GM12873 (cell line): ENCODE data around the gene CDHR1.

Experiments used
- TF ChIP-seq, protein P1 (sequence below): IDR thresholded peaks from 2 replicates; pipeline ENCODE4 v1.5.1; 2012; ENCODE audit warnings: low read depth, mild to moderate bottlenecking, moderate library complexity, low read length, control low read depth; ENCODE audit not compliant: insufficient read depth; ENCODE audit errors: missing control alignments

The CDHR1 gene

DNA sequence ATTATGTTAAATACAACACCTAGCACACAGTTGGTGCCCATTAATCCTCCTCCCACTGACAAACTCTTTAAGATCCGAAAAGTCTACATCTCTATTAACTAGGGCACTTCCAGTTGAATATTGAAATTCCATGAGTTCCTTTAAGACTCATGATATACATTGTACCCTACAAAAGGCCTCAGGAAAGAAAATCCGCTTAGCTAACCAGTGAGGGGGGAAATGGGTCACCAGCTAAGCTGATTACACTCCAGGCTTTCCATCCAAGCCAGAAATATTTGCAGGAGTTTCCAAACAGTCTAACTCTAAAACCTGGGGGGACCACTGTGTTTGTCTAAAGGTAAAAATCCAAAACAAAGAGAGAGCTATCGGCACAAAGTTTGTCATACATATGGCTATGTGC is 32.3 kb downstream of the CDHR1 start:
- TF ChIP-seq, protein P1, sequence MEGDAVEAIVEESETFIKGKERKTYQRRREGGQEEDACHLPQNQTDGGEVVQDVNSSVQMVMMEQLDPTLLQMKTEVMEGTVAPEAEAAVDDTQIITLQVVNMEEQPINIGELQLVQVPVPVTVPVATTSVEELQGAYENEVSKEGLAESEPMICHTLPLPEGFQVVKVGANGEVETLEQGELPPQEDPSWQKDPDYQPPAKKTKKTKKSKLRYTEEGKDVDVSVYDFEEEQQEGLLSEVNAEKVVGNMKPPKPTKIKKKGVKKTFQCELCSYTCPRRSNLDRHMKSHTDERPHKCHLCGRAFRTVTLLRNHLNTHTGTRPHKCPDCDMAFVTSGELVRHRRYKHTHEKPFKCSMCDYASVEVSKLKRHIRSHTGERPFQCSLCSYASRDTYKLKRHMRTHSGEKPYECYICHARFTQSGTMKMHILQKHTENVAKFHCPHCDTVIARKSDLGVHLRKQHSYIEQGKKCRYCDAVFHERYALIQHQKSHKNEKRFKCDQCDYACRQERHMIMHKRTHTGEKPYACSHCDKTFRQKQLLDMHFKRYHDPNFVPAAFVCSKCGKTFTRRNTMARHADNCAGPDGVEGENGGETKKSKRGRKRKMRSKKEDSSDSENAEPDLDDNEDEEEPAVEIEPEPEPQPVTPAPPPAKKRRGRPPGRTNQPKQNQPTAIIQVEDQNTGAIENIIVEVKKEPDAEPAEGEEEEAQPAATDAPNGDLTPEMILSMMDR = no peak

DNA sequence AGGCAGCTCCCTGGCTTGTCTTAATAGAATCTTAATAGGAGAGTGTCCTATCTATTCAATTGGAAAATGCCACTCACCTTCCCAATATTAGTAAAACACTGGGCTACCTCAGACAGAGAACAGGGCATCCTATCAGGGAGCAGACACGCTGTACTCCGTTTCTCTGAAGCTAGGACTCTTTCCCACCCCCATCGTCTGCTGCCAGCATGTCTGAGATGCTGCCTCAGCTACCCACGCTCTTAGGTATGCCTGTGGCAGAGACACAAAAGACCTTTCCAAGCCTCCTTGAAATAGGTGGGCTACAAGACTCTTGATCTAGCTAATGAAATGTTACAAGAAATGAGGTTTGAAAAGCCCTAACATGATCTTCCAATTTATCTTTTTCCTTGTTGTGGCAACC is 33.5 kb downstream of the CDHR1 start:
- TF ChIP-seq, protein P1 = no peak

DNA sequence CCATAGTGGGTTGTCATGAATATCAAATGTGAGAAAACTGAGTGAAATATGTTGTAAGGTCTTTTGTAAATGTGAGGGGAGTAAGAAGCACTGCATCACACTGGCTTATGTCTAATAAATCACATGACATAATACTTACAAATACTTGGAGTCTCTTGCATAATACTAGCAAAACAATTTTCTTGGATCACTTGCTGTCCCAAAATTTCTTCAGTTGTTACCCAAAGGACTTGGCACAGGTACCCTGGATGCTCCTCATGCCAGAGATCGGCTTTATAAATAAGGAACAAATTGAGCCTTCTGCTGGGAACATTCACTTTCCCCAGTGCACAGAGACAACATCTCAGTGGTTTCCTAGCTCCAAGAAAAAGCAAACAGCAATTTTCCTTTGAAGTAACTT is 36.0 kb downstream of the CDHR1 start:
- TF ChIP-seq, protein P1 = no peak

DNA sequence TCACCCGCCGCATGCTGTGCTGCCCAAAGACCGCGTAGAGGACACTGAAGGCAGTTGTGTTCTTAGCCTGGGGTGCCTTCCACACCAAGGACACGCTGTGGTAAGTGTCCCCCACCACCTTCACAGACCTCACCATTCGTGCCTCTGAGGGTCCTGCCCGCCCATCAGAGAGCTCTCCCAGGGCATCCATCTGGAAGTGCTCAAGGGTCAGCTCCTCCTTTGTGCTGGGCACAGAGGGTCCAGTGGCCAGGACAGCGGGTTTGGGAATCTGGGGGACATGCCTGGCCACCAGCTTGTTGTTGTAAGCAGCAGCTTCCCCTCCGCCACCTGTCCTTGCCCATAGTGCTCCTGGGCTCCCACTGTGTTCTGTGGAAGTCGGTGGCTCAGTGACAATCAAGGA is 38.0 kb downstream of the CDHR1 start:
- TF ChIP-seq, protein P1 = no peak

DNA sequence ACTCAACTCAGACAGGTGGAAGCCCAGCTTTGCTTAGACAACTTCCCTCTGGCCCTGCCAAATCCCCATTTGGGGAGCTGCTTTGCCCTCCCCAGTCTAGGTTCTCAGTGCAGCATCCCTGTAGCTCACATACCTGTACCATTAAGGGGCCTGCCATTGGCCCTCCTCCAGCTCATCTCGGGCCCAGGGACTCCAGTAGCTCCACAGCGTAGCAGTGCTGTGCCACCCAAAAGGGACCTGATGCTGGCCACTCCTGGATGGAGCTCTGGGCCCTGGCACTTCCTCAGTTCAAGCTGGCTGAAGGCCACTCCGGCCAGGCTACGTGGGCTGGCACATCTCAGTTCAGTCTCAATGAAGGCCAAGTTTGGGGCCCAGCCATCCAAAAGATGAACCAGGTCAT is 39.6 kb downstream of the CDHR1 start:
- TF ChIP-seq, protein P1 = no peak

DNA sequence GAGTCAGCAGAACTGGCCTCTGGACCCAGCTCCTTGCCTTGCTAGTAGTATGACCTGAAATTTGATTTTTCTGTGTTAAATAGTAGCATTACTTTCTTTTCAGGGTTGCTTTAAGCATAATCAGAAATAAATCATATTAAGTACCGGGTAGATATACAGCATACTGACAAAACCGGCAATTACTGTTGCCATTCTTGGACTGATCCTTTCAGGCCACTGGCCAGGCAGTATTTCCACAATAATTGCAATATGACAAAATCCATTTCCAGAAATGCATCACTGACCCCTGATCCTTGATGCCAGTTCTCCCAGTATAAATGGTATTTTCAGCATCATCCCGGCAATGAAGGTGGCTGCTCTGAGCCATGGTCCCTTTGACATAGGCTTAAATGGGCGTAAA is 40.1 kb downstream of the CDHR1 start:
- TF ChIP-seq, protein P1 = no peak

DNA sequence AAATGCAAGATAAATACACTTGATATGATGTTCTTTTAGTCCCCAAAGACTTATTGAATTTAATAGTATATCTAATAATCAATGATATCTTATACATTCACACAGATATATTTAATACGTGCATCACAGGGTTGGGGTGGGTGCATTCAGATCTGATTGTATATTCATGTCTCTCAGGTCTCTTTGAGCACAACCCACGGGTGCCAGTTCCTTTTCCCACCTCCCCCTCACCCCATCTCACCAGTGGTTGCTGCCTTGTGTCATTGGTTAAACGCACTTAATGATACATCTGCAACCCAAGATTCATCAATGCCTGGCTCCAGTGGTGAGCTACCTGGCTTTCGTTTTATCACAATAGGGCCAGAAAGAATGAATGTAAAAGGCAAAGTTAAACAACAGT is 40.8 kb downstream of the CDHR1 start:
- TF ChIP-seq, protein P1 = no peak
